NT2/D1 (cell line): Measurements from ENCODE around the gene LRMDA.

Source experiments
- DNase-seq: peaks from one replicate; pipeline ENCODE4 v3.0.0-alpha.2; 2011; ENCODE audit warnings: low read depth, low spot score
- H3K27me3 ChIP-seq: 2 replicates; pipeline ENCODE4 v1.6.0; 2011; ENCODE audit warnings: mild to moderate bottlenecking; ENCODE audit not compliant: insufficient read length, insufficient read depth
- H3K36me3 ChIP-seq: 2 replicates; pipeline ENCODE4 v1.6.1; 2011; ENCODE audit warnings: mild to moderate bottlenecking, low read length, mixed read lengths; ENCODE audit not compliant: insufficient read depth, insufficient read length
- H3K4me1 ChIP-seq: 2 replicates; pipeline ENCODE4 v1.5.1; 2011; ENCODE audit not compliant: insufficient read depth, insufficient read length
- H3K4me3 ChIP-seq: 2 replicates; pipeline ENCODE4 v1.5.1; 2011; ENCODE audit warnings: low read depth; ENCODE audit not compliant: insufficient read length
- H3K9ac ChIP-seq: 2 replicates; pipeline ENCODE4 v1.6.0; 2011; ENCODE audit warnings: low read depth; ENCODE audit not compliant: insufficient read length
- H3K9me3 ChIP-seq: 2 replicates; pipeline ENCODE4 v1.5.1; 2011; ENCODE audit warnings: mild to moderate bottlenecking, low read length; ENCODE audit not compliant: insufficient read depth
- SUZ12 ChIP-seq: IDR thresholded peaks from 2 replicates; pipeline ENCODE4 v1.6.1; 2011; ENCODE audit not compliant: insufficient read length, insufficient read depth; ENCODE audit errors: extremely low read depth
- YY1 ChIP-seq: IDR thresholded peaks from 2 replicates; pipeline ENCODE4 v1.6.1; 2011; ENCODE audit not compliant: insufficient read length, insufficient read depth
- ZNF274 ChIP-seq: IDR thresholded peaks from 2 replicates; pipeline ENCODE4 v1.6.1; 2011; ENCODE audit warnings: mild to moderate bottlenecking, low read depth, low read length

Gene LRMDA

GRCh38 chr10:75971402-75972211, 540.2 kb downstream of the LRMDA start:
- Histone ChIP-seq H3K4me1 (peaks cover 3% of the 10 kb centered on the region), H3K9me3 (no peaks in the 10 kb centered on the region), H3K27me3 (no peaks in the 10 kb centered on the region), H3K4me3 (no peak overlapping the region), H3K36me3 (no peaks in the 10 kb centered on the region), H3K9ac (no peak overlapping the region)
- no peak for DNase-seq
- TF ChIP-seq YY1 (no peak), ZNF274 (no peak), SUZ12 (no peak)

- Histone ChIP-seq H3K27me3 (no peaks in the 10 kb centered on the region), H3K4me3 (no peak overlapping the region), H3K36me3 (no peaks in the 10 kb centered on the region), H3K4me1 (no peaks in the 10 kb centered on the region), H3K9ac (no peak overlapping the region), H3K9me3 (no peaks in the 10 kb centered on the region)
- DNase-seq: no peak
- no peak for TF ChIP-seq ZNF274
Observed at GRCh38 chr10:75972491-75973276, 541.3 kb downstream of the LRMDA start.

GRCh38 chr10:75974080-75974479, 542.7 kb downstream of the LRMDA start:
- no peaks in the 10 kb centered on the region for H3K27me3 ChIP-seq
- DNase-seq: no peak
- H3K9ac ChIP-seq: no peak overlapping the region
- no peaks in the 10 kb centered on the region for H3K36me3 ChIP-seq
- H3K9me3 ChIP-seq: no peaks in the 10 kb centered on the region
- no peak overlapping the region for H3K4me3 ChIP-seq
- no peak for TF ChIP-seq SUZ12
- H3K4me1 ChIP-seq: no peaks in the 10 kb centered on the region

- no peaks in the 10 kb centered on the region for H3K4me1 ChIP-seq
- DNase-seq: no peak
- TF ChIP-seq YY1: no peak
- TF ChIP-seq ZNF274: no peak
- TF ChIP-seq SUZ12: no peak
Observed at GRCh38 chr10:75976681-75977080, 545.3 kb downstream of the LRMDA start.

GRCh38 chr10:75977139-75977538, 545.7 kb downstream of the LRMDA start:
- TF ChIP-seq SUZ12 (no peak), YY1 (no peak), ZNF274 (no peak)
- Histone ChIP-seq H3K4me3 (no peak overlapping the region), H3K9ac (no peak overlapping the region)

More at GRCh38 chr10:75976681-75977080, 545.3 kb downstream of the LRMDA start:
- no peaks in the 10 kb centered on the region for H3K27me3 ChIP-seq
- no peaks in the 10 kb centered on the region for H3K36me3 ChIP-seq
- H3K9me3 ChIP-seq: no peaks in the 10 kb centered on the region
- H3K9ac ChIP-seq: no peak overlapping the region
- H3K4me3 ChIP-seq: no peak overlapping the region

GRCh38 chr10:75978213-75978612, 546.8 kb downstream of the LRMDA start:
- H3K4me1 ChIP-seq: no peaks in the 10 kb centered on the region
- H3K9ac ChIP-seq: no peak overlapping the region
- no peak for DNase-seq
- no peaks in the 10 kb centered on the region for H3K27me3 ChIP-seq
- no peak overlapping the region for H3K4me3 ChIP-seq
- no peak for TF ChIP-seq ZNF274
- H3K9me3 ChIP-seq: no peaks in the 10 kb centered on the region
- no peaks in the 10 kb centered on the region for H3K36me3 ChIP-seq

More at GRCh38 chr10:75977139-75977538, 545.7 kb downstream of the LRMDA start:
- no peaks in the 10 kb centered on the region for H3K27me3 ChIP-seq
- H3K9me3 ChIP-seq: no peaks in the 10 kb centered on the region
- no peaks in the 10 kb centered on the region for H3K4me1 ChIP-seq
- no peak for DNase-seq
- H3K36me3 ChIP-seq: no peaks in the 10 kb centered on the region

GRCh38 chr10:75980419-75981002, 549.1 kb downstream of the LRMDA start:
- Histone ChIP-seq H3K9me3 (no peaks in the 10 kb centered on the region), H3K27me3 (no peaks in the 10 kb centered on the region), H3K4me3 (no peak overlapping the region), H3K9ac (no peak overlapping the region), H3K4me1 (no peaks in the 10 kb centered on the region), H3K36me3 (no peaks in the 10 kb centered on the region)
- TF ChIP-seq ZNF274 (no peak), YY1 (no peak), SUZ12 (no peak)
- no peak for DNase-seq
